Lower leg skin (tissue), 3 donors: ENCODE measurements around the gene KNTC1.

ENCODE experiments used
- CTCF ChIP-seq, 3 donors: fragments of 450-650 bp; IDR thresholded peaks; one replicate each; pipeline ENCODE4 v1.5.1; 2016; ENCODE audit warnings: antibody characterized with exemption in 3 of 3, mild to moderate bottlenecking in 3 of 3, moderate library complexity in 2 of 3
- POLR2A ChIP-seq, 2 donors: fragments of 450-650 bp; IDR thresholded peaks; one replicate each; pipeline ENCODE4 v1.6.1; 2016 to 2017; ENCODE audit warnings: antibody characterized with exemption in 2 of 2, mild to moderate bottlenecking in 1 of 2, moderate library complexity in 1 of 2

- TF ChIP-seq POLR2A (IDR thresholded peaks at IDR 0.05) (no peak), CTCF (IDR thresholded peaks at IDR 0.05) (no peak)
These were observed 77.9 kb downstream of the KNTC1 start for GRCh38 chr12:122604993-122605392.
